Kidney (tissue), 14 donors: ENCODE measurements around the gene TTC7B. TPM values are rescaled to one million over a fixed set of nuclear protein-coding genes. Genes with fewer than 3 reads are reported as not detected.

Source experiments
- DNase-seq, 5 donors: peaks; one replicate each; pipeline ENCODE4 v3.0.0-alpha.2; 2013 to 2020
- FAIRE-seq: peaks from 2 replicates; lab custom pipeline; 2012; peaks lifted over from hg19 to GRCh38; lab: Jason Lieb, UNC
- H3K27ac ChIP-seq, 2 donors: one replicate each; pipeline ENCODE4 v1.7.0; 2013; ENCODE audit warnings: low read depth in 2 of 2, low read length in 2 of 2, inconsistent platforms in 1 of 2
- H3K27me3 ChIP-seq: one replicate; pipeline ENCODE4 v1.7.1; 2013; ENCODE audit warnings: low read length, inconsistent platforms; ENCODE audit not compliant: control insufficient read depth, insufficient read depth
- H3K36me3 ChIP-seq, 3 donors: one replicate each; pipeline versions ENCODE4 v1.7.0 to v1.7.1; 2013; ENCODE audit warnings: low read length in 3 of 3, control low read depth in 1 of 3, inconsistent platforms in 1 of 3; ENCODE audit not compliant: insufficient read depth in 3 of 3, control insufficient read depth in 2 of 3
- H3K4me1 ChIP-seq, 3 donors: one replicate each; pipeline versions ENCODE4 v1.7.0 to v1.7.1; 2013; ENCODE audit warnings: low read length in 3 of 3, inconsistent platforms in 1 of 3, low read depth in 1 of 3; ENCODE audit not compliant: control insufficient read depth in 2 of 3, insufficient read depth in 2 of 3
- H3K4me3 ChIP-seq, 3 donors: one replicate each; pipeline versions ENCODE4 v1.7.0 to v1.8.1; 2013; ENCODE audit warnings: low read length in 3 of 3, control low read depth in 1 of 3, inconsistent platforms in 1 of 3
- H3K9ac ChIP-seq, 3 donors: one replicate each; pipeline versions ENCODE4 v1.7.0 to v1.7.1; 2013; ENCODE audit warnings: low read length in 3 of 3, control low read depth in 1 of 3, inconsistent platforms in 1 of 3
- H3K9me3 ChIP-seq, 3 donors: one replicate each; pipeline versions ENCODE4 v1.7.0 to v1.7.1; 2013; ENCODE audit warnings: low read length in 3 of 3, control low read depth in 1 of 3, inconsistent platforms in 1 of 3; ENCODE audit not compliant: control insufficient read depth in 2 of 3, insufficient read depth in 1 of 3
- intact Hi-C: fragments of 100-400 bp; cut with DNase I; formaldehyde crosslinking; loops from one replicate; pipeline ENCODE4 v1.11.1; 2022
- polyA plus RNA-seq: library from polyadenylated mRNA; stranded (reverse); fragments of 350-450 nt; fragmentation: Illumina TruSeq; extraction: RNeasy Lipid Tissue Mini Kit (QIAGEN cat#74804); gene quantifications from one replicate; pipeline ENCODE4 v1.2.3, GENCODE V29; 2014; ENCODE audit warnings: low read depth, low replicate concordance; ENCODE audit not compliant: insufficient read depth
- total RNA-seq: library from RNA; stranded (reverse); fragmentation: NEBNext Ultra II Directional; extraction: Animal tissue kit (Norgen Biotek cat#: 25700); gene quantifications from one replicate; pipeline ENCODE4 v1.2.1, GENCODE V29; 2021
- TF ChIP-seq, protein P1 (sequence below): IDR thresholded peaks from 3 replicates; pipeline ENCODE4 v1.5.1; 2012; ENCODE audit warnings: mild to moderate bottlenecking, moderate library complexity, borderline replicate concordance; ENCODE audit not compliant: insufficient read depth; ENCODE audit errors: extremely low read depth
- donor health status: control.
- donor health status: control.
- donor health status: control.
- donor health status: control.
- donor health status: control.
- donor health status: DM: yes; HTN: yes; CAD: no.
- donor health status: Normal renal cell carcinoma (clear cell type).

TTC7B gene
- total and polyA plus RNA-seq, 2 donors from 2014 or later: 23.4 to 48.3 TPM

DNA sequence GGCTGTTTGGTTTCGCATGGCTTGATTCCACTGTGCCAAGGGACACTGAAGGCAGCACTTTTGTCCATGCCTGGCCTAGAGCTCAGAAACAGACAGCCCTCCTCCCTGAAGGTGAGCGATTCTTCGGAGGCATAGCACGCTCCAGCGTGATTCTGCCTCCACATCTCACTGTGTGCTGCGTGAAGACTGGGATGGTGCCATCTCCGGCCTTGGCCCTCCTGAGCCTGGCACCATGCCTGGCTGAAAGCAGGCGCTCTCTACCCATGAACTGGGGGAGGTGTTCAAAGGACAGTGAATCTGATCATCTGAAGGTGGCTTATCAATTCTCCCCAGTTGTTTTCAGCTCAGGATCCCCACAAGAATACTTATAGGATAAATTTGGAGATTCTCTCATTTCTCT, 187.4 kb downstream of the TTC7B start:
- TF ChIP-seq, protein P1, sequence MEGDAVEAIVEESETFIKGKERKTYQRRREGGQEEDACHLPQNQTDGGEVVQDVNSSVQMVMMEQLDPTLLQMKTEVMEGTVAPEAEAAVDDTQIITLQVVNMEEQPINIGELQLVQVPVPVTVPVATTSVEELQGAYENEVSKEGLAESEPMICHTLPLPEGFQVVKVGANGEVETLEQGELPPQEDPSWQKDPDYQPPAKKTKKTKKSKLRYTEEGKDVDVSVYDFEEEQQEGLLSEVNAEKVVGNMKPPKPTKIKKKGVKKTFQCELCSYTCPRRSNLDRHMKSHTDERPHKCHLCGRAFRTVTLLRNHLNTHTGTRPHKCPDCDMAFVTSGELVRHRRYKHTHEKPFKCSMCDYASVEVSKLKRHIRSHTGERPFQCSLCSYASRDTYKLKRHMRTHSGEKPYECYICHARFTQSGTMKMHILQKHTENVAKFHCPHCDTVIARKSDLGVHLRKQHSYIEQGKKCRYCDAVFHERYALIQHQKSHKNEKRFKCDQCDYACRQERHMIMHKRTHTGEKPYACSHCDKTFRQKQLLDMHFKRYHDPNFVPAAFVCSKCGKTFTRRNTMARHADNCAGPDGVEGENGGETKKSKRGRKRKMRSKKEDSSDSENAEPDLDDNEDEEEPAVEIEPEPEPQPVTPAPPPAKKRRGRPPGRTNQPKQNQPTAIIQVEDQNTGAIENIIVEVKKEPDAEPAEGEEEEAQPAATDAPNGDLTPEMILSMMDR: no peak
- intact Hi-C loops: no loop called here
- Histone ChIP-seq H3K27me3 (no peaks in the 10 kb centered on the region), H3K36me3 (no peaks in the 10 kb centered on the region), H3K4me1 (peaks cover 0 to 7% (median 4%) of the 10 kb centered on the region in 3 donors), H3K9ac (no peak overlapping the region), H3K4me3 (no peak overlapping the region), H3K9me3 (no peaks in the 10 kb centered on the region), H3K27ac (no peak overlapping the region)
- DNase-seq (no peak), FAIRE-seq (no peak)

DNA sequence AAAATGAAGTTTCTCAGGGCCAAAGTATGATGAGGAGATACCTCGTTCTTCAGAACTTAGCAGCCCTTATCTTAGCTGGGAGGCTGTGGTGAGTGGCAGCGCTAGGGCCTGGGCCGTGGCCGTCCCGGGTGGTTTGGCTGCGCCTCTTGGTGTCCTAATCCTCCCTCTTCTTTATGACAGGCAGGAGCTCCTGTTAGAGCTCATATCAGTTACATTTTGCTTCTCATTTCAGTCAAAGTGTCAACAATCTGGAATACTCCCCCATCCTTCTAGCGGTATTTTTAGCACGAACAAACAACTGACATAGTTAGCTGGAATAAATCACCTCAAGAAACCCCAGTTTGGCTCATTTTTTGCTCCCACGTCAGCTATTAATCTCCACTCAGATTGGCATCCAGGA, 188.8 kb downstream of the TTC7B start:
- no peak overlapping the region for H3K27ac ChIP-seq
- FAIRE-seq: no peak
- H3K9ac ChIP-seq: no peak overlapping the region
- peak in 4 of 5 donors; percentile 66 to 88 (median 76) for DNase-seq
- H3K4me1 ChIP-seq: peaks cover 0 to 7% (median 4%) of the 10 kb centered on the region in 3 donors
- TF ChIP-seq, protein P1: no peak
- no peaks in the 10 kb centered on the region for H3K27me3 ChIP-seq
- intact Hi-C loops: no loop called here
- no peaks in the 10 kb centered on the region for H3K9me3 ChIP-seq
- H3K36me3 ChIP-seq: no peaks in the 10 kb centered on the region
- no peak overlapping the region for H3K4me3 ChIP-seq

DNA sequence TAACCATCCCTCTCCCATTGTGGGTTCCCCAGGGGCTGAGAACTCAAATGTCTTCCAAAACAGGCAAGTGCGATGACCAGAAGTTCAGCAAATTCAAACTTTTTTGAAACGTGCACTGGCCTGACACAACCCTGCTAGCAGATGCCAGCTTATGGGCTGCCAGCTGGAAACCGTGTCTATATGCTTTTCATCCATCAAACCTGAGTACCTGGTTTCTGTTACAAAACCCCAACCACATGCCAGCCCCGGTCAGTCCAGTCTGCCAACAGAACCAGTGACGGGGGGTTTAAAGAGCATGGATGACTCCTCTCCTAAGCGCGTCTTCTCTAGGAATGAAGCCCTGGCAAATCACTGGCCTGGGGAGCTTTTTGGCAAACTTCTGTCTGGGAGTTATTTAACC, 189.7 kb downstream of the TTC7B start:
- TF ChIP-seq, protein P1: no peak
- Histone ChIP-seq H3K4me3 (no peak overlapping the region), H3K9me3 (no peaks in the 10 kb centered on the region), H3K36me3 (no peaks in the 10 kb centered on the region), H3K9ac (no peak overlapping the region), H3K27ac (no peak overlapping the region), H3K27me3 (no peaks in the 10 kb centered on the region), H3K4me1 (peaks cover 0 to 7% (median 4%) of the 10 kb centered on the region in 3 donors)
- DNase-seq (no peak), FAIRE-seq (no peak)
- intact Hi-C loops: no loop called here

DNA sequence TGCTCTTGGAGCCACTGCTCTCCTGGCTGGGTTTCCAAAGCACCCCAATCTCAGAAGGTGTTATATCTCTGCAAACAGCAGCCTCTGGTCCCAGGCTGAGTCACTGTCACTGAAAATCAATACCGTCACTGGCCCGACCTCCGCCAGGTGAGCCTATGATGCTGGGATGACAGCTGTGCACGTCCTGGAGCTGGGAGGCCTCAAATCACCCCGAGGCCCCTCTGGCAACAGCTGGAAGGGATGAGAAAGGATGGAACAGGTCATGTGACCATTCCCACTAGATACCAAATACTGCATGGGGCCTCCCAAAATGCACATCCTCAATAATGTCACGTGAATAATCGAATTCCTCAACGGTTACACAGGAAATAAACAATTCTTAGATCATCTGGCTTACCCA, 190.8 kb downstream of the TTC7B start:
- FAIRE-seq (no peak), DNase-seq (no peak)
- H3K27ac ChIP-seq: no peak overlapping the region
- no peak overlapping the region for H3K9ac ChIP-seq
- no peaks in the 10 kb centered on the region for H3K36me3 ChIP-seq
- peaks cover 0 to 7% (median 4%) of the 10 kb centered on the region in 3 donors for H3K4me1 ChIP-seq
- no peak overlapping the region for H3K4me3 ChIP-seq
- intact Hi-C loops: no loop called here
- no peaks in the 10 kb centered on the region for H3K27me3 ChIP-seq
- TF ChIP-seq, protein P1: no peak
- no peaks in the 10 kb centered on the region for H3K9me3 ChIP-seq
